SH-SY5Y (cell line): ENCODE measurements around the gene RAD23A.

Experiments
- GATA2 ChIP-seq: IDR thresholded peaks from 2 replicates; pipeline ENCODE4 v1.6.1; 2011; ENCODE audit warnings: mild to moderate bottlenecking, low read depth, low read length
- GATA3 ChIP-seq: IDR thresholded peaks from 2 replicates; pipeline ENCODE4 v1.6.1; 2011; ENCODE audit warnings: low read depth, mild to moderate bottlenecking, low read length, moderate library complexity

- TF ChIP-seq GATA2 (no peak), GATA3 (no peak)
Observed at GRCh38 chr19:12948612-12949362, 3.1 kb downstream of the RAD23A start.
